MM.1S (cell line): ENCODE results near the gene UGT2B7.

ENCODE experiments used
- EZH2phosphoT487 ChIP-seq: fragments of 300-600 bp; sonication (generic); IDR thresholded peaks from 2 replicates; pipeline ENCODE4 v1.6.1; 2018; ENCODE audit warnings: antibody characterized with exemption, low read length
- TF ChIP-seq, protein P1 (sequence below): fragments of 300-600 bp; sonication (generic); IDR thresholded peaks from 2 replicates; pipeline ENCODE4 v1.5.1; 2016; ENCODE audit warnings: antibody characterized with exemption, low read length, mixed read lengths

DNA sequence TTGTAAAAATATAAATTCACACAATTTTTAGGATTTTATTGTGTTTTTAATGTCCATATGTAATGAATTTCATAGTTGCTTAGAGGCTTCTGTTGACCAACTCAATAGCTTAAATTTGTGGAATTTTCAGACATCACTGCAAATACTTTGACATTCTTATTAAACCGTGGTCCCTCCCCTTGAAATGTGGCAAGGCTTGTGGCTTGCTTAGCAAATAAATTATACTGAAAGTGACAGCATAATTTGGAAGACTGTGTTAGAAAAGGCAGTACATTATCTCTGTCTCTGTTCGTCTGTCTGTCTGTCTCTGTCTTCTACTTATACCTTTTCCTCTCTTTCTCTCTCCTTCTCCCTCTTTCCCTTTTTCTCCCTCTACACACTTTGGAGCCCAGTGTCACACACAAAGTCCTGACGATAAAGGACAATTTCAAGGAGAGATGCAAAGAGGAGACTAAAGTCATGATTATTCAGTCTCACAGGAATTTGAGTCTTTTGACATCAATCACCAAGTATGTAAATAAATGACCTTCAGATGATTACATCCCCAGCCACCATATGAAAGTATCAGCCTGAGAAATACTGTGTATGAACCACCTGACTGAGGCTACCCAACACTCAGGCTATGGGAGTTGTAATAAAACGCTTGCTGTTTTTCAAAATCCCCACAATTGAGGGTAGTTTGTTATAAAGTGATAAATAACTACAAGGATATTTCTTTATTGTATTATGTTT, 21.0 kb upstream of the UGT2B7 start:
- TF ChIP-seq, protein P1, sequence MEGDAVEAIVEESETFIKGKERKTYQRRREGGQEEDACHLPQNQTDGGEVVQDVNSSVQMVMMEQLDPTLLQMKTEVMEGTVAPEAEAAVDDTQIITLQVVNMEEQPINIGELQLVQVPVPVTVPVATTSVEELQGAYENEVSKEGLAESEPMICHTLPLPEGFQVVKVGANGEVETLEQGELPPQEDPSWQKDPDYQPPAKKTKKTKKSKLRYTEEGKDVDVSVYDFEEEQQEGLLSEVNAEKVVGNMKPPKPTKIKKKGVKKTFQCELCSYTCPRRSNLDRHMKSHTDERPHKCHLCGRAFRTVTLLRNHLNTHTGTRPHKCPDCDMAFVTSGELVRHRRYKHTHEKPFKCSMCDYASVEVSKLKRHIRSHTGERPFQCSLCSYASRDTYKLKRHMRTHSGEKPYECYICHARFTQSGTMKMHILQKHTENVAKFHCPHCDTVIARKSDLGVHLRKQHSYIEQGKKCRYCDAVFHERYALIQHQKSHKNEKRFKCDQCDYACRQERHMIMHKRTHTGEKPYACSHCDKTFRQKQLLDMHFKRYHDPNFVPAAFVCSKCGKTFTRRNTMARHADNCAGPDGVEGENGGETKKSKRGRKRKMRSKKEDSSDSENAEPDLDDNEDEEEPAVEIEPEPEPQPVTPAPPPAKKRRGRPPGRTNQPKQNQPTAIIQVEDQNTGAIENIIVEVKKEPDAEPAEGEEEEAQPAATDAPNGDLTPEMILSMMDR = no peak
- TF ChIP-seq EZH2phosphoT487 = no peak
